Subcutaneous adipose tissue (tissue), 4 donors: ENCODE results near the gene ADAMTSL1. TPM values are rescaled to one million over a fixed set of nuclear protein-coding genes. Genes with fewer than 3 reads are reported as not detected.

Experiments used
- total RNA-seq, 4 donors: library from RNA; depleted of rRNA; stranded (reverse); fragments of >200 nt; gene quantifications; one replicate each; pipeline ENCODE4 v1.1.0, GENCODE V29; 2016
- TF ChIP-seq, protein P1 (sequence below): fragments of 450-650 bp; IDR thresholded peaks from one replicate; pipeline ENCODE4 v1.5.1; 2016; ENCODE audit warnings: low read depth, mild to moderate bottlenecking, control low read depth, antibody characterized with exemption, moderate library complexity

The ADAMTSL1 gene
- total RNA-seq, 4 donors from 2014 or later, result 0.49 to 16.4 (median 10.5) TPM

DNA sequence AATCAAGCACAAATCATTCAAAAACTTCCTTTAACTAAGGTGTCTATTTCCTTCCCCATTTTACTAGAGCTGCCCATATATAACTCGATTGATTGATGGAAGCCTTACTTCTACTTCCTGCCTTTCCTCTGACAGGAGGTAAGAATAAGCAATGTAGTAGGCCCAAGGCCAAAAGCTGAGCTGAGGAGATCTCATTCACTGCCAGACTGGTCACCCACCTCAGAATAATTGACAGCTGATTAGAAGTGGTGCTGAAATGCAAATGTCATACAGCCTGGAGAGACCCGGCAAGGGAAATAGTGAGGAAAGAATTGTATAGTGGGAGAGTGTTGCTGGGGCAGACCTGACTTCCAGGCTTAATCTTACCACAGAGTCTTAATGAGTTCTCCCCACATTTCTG, 319.2 kb downstream of the ADAMTSL1 start:
- TF ChIP-seq, protein P1, sequence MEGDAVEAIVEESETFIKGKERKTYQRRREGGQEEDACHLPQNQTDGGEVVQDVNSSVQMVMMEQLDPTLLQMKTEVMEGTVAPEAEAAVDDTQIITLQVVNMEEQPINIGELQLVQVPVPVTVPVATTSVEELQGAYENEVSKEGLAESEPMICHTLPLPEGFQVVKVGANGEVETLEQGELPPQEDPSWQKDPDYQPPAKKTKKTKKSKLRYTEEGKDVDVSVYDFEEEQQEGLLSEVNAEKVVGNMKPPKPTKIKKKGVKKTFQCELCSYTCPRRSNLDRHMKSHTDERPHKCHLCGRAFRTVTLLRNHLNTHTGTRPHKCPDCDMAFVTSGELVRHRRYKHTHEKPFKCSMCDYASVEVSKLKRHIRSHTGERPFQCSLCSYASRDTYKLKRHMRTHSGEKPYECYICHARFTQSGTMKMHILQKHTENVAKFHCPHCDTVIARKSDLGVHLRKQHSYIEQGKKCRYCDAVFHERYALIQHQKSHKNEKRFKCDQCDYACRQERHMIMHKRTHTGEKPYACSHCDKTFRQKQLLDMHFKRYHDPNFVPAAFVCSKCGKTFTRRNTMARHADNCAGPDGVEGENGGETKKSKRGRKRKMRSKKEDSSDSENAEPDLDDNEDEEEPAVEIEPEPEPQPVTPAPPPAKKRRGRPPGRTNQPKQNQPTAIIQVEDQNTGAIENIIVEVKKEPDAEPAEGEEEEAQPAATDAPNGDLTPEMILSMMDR, result no peak

DNA sequence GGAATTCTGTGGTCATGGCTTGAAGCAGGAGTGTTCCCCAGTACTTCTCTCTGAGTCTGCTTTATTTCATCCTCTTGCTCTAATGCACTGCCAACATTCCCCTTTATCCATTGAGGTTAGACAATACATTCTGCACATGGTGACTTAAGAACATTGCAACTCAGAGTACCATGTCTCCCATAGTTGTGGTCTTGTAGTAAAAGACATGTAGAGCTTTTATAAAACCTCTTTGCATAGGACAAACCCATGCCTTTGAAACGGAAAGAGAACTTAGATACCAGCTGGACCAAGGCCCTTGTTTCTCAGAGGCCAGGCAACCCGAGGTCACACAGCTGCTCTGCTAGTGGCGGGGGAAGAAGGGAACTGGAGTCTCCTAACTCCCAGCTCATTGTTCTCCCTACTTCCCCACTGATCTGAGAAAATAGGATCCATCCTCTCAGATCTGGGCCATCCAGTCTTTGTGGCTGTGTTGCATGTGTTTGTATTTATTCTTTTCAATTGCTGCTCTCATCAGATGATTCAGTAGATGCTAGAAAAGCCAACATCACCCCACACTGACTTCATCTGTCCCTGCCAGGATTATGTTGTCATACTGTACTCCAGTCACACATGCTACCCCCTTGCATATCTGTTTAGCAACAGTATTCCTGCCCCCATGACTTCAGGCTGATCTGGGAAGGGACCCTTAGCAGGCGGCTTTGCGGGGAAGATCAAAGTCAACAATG, 322.2 kb downstream of the ADAMTSL1 start:
- TF ChIP-seq, protein P1, result no peak

DNA sequence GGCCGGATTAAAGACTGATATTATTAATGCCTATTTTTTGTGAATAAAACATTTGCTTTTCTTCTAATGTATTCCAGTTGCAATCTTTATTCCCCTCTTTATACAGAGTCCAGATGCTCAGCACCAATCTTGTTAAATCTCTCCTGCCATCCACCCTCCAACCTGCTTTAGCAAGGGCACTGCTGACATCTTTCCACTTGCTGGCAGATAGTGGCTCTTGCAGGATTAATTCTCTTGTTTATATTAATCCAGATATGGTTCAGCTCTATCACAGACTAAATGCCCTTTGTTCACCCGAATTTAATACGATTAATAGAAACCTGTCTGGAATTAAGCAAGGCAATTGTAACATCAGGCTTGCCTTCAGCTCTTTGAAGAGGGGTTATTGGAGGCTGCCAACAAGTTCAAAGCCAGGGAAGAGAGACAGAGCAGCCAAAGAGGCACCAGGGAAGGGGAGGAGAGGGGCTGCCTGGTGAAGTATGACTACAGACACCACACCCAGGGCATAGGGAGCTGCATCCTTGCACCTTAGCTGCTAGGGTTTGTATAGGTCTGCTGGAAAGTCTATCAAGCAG, 322.8 kb downstream of the ADAMTSL1 start:
- TF ChIP-seq, protein P1, result no peak

DNA sequence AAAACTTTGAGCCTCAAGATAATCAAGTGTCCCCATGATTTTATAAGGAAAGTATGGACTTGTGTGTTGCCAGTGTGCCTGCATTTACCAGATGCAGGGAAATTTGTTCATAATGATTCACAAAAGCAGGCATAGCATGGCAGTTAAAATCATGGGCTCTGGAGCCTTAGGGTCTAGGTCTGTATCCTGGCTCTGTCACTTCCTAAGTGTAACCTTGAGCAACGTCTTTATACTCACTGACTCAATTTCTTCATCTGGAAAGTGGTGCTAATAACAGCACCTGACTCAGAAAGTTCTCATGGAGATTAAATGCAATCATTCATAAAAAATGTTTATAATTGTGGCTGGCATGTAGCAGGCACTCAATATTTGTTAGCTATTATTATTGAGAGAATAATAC, 324.2 kb downstream of the ADAMTSL1 start:
- TF ChIP-seq, protein P1, result no peak

DNA sequence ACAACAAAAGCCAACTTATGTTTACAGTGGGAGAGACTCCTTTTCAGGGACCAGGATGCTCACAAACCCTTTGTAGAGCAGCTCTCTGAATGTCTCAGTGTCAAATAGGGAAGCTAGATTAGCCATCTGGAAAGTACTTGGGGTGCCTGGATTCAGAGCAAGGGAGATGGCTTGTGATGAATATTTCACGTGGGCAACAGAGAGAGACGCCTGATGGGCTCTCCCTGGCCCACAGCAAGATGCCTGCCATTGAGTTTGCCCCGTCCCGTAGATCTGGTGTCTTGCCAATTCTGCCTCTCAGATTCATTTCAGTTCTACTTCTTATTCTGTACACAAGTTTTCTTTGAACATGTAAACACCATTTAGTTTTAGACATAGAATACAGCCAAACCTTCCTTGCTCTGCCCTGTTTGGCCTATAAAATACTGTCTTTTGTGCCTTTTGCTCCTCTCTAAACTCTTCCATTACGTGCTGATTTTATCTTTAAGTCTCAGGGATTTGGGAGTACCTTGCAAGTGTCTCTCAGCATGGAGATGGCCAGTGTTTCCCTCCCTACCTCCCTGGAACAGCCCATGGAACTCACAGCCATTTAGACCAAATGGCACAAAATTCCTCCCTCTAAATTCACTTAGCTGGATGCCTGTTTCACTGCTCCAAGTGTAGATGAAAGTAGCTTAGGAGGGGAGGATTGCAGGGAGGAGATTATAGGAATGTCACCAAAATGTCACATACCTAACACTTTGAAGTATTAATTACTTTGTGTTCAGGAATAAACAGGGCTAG, 324.7 kb downstream of the ADAMTSL1 start:
- TF ChIP-seq, protein P1, result no peak

DNA sequence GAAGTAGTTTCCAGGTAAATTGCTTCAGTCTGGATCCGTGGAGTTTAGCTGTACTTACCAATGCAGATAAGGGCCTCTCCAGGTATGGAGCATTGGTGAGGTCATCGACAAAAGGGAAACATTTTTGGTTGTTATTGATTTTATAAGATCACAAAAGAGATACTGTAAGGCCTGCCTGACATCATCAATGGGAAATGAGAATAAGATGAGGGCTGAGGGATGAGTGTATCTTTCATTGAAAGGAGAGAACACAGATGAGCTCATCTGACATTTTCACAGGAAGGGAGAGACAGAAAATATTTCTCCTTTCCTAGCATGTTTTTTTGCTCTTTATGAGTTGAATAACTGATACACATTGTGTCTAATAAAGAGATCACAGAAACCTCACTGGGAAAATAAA, 325.5 kb downstream of the ADAMTSL1 start:
- TF ChIP-seq, protein P1, result no peak

DNA sequence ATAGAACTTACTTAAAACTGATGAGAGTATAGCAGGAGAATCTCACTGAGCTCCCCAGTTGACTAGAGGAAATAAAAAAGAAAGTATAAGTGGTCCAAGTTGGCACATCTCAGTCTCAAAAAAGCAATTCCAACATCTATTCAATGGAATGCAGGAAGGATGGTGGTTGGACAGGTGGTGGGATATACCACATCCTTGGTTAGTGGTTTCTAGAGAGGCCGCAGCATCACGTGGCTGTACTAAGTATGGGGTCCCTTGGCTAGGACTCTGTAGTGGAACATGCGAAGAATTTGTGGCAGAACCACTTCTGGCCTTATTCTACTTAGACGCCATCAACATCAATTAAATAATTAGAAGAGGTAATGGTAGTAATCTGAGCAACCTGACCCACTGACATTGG, 326.6 kb downstream of the ADAMTSL1 start:
- TF ChIP-seq, protein P1, result no peak
